ENCODE results near the gene KIF2C.

DNA sequence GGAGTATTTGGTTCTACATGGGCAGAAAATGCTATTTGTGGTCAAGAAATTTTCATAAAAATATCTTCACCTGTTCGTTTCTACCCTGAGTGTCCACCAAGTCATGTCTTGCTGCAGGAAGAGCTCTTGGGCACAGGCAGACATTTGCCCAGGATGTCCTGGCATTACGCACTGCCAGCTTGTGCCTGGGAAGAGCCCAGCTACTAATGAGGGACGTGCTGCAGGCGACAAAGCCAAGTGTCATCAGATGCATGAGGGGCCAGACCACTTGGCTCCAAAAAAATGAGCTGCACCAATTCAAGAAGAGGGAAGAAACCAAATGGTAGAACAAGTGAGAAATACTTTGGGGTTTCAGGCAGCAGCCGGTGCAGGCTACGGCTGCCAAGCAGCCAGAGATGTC, 21.5 kb upstream of the KIF2C start:
- no peak for TF ChIP-seq EZH2 (IDR thresholded peaks at IDR 0.05)
- TF ChIP-seq SP1 (IDR thresholded peaks at IDR 0.05; ENCODE audit: low read depth): no peak
- TF ChIP-seq, protein P1, sequence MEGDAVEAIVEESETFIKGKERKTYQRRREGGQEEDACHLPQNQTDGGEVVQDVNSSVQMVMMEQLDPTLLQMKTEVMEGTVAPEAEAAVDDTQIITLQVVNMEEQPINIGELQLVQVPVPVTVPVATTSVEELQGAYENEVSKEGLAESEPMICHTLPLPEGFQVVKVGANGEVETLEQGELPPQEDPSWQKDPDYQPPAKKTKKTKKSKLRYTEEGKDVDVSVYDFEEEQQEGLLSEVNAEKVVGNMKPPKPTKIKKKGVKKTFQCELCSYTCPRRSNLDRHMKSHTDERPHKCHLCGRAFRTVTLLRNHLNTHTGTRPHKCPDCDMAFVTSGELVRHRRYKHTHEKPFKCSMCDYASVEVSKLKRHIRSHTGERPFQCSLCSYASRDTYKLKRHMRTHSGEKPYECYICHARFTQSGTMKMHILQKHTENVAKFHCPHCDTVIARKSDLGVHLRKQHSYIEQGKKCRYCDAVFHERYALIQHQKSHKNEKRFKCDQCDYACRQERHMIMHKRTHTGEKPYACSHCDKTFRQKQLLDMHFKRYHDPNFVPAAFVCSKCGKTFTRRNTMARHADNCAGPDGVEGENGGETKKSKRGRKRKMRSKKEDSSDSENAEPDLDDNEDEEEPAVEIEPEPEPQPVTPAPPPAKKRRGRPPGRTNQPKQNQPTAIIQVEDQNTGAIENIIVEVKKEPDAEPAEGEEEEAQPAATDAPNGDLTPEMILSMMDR (IDR thresholded peaks at IDR 0.05 in 2 of 3, conservative IDR thresholded peaks at IDR 0.05 in 1 of 3; ENCODE audit: borderline replicate concordance in 1 of 3, insufficient read depth in 1 of 3, low read depth in 2 of 3, low read length in 2 of 3): no peak
- no peak for TF ChIP-seq POLR2AphosphoS5 (IDR thresholded peaks at IDR 0.05; ENCODE audit: low read depth, low read length)
- TF ChIP-seq POLR2A (IDR thresholded peaks at IDR 0.05; ENCODE audit: borderline replicate concordance, extremely low read depth, insufficient read depth, insufficient read length): no peak
- TF ChIP-seq ZNF274 (IDR thresholded peaks at IDR 0.05; ENCODE audit: low read depth, low read length): no peak
- TF ChIP-seq, protein P2, sequence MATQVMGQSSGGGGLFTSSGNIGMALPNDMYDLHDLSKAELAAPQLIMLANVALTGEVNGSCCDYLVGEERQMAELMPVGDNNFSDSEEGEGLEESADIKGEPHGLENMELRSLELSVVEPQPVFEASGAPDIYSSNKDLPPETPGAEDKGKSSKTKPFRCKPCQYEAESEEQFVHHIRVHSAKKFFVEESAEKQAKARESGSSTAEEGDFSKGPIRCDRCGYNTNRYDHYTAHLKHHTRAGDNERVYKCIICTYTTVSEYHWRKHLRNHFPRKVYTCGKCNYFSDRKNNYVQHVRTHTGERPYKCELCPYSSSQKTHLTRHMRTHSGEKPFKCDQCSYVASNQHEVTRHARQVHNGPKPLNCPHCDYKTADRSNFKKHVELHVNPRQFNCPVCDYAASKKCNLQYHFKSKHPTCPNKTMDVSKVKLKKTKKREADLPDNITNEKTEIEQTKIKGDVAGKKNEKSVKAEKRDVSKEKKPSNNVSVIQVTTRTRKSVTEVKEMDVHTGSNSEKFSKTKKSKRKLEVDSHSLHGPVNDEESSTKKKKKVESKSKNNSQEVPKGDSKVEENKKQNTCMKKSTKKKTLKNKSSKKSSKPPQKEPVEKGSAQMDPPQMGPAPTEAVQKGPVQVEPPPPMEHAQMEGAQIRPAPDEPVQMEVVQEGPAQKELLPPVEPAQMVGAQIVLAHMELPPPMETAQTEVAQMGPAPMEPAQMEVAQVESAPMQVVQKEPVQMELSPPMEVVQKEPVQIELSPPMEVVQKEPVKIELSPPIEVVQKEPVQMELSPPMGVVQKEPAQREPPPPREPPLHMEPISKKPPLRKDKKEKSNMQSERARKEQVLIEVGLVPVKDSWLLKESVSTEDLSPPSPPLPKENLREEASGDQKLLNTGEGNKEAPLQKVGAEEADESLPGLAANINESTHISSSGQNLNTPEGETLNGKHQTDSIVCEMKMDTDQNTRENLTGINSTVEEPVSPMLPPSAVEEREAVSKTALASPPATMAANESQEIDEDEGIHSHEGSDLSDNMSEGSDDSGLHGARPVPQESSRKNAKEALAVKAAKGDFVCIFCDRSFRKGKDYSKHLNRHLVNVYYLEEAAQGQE (IDR thresholded peaks at IDR 0.05; ENCODE audit: low read depth): no peak
- TF ChIP-seq SRF (IDR thresholded peaks at IDR 0.05; ENCODE audit: low read depth): no peak
- TF ChIP-seq, protein P3, sequence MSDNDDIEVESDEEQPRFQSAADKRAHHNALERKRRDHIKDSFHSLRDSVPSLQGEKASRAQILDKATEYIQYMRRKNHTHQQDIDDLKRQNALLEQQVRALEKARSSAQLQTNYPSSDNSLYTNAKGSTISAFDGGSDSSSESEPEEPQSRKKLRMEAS (IDR thresholded peaks at IDR 0.05): no peak
